CD4-positive, CD25-positive, alpha-beta regulatory T cell (primary cell): Measurements from ENCODE around the gene MDM1. TPM values are rescaled to one million over a fixed set of nuclear protein-coding genes. Genes with fewer than 3 reads are reported as not detected.

ENCODE experiments used
- ATAC-seq, 2 donors: fragments of 150-1000 bp; cut with Tn5 transposase; one replicate each; pipeline ENCODE4 v1.10.0; 2021; ENCODE audit warnings: low read depth in 2 of 2, moderate number of reproducible peaks in 2 of 2, moderate library complexity in 1 of 2
- DNase-seq, 3 donors: peaks; one replicate each; pipeline versions ENCODE4 v3.0.0 to v3.0.0-alpha.2; 2012 to 2022; ENCODE audit warnings: mixed read lengths in 1 of 3
- H3K27ac ChIP-seq: one replicate; pipeline ENCODE4 v1.7.0; 2013; ENCODE audit warnings: mild to moderate bottlenecking, low read length; ENCODE audit not compliant: insufficient read depth, poor library complexity, severe bottlenecking
- H3K27me3 ChIP-seq: one replicate; pipeline ENCODE4 v1.7.0; 2013; ENCODE audit warnings: low read length; ENCODE audit not compliant: control insufficient read depth, insufficient read depth
- H3K36me3 ChIP-seq: one replicate; pipeline ENCODE4 v1.7.0; 2013; ENCODE audit warnings: mild to moderate bottlenecking, low read length, moderate library complexity; ENCODE audit not compliant: control insufficient read depth, insufficient read depth
- H3K4me1 ChIP-seq: 2 replicates; pipeline ENCODE4 v1.7.0; 2013; ENCODE audit warnings: mild to moderate bottlenecking, low read length; ENCODE audit not compliant: insufficient read depth, control insufficient read depth, poor library complexity, severe bottlenecking
- H3K4me3 ChIP-seq: one replicate; pipeline ENCODE4 v1.7.0; 2013; ENCODE audit warnings: low read depth, mild to moderate bottlenecking, low read length, moderate library complexity
- H3K9me3 ChIP-seq, 2 experiments: 1 replicate in 1 of 2; 2 replicates in 1 of 2; pipeline ENCODE4 v1.7.0; 2013; ENCODE audit warnings: low read length in 2 of 2, mild to moderate bottlenecking in 1 of 2, moderate library complexity in 1 of 2; ENCODE audit not compliant: control insufficient read depth in 2 of 2
- H3K27ac Mint-ChIP-seq, 3 donors: one replicate each; pipeline ENCODE4 v1.8.0; 2020 to 2022; ENCODE audit warnings: mild to moderate bottlenecking in 3 of 3, mixed read lengths in 3 of 3, moderate library complexity in 2 of 3
- H3K27me3 Mint-ChIP-seq: one replicate; pipeline ENCODE4 v1.8.0; 2022; ENCODE audit warnings: mild to moderate bottlenecking, mixed read lengths
- H3K36me3 Mint-ChIP-seq: one replicate; pipeline ENCODE4 v1.8.0; 2020; ENCODE audit warnings: mixed read lengths
- H3K4me1 Mint-ChIP-seq, 4 donors: one replicate each; pipeline ENCODE4 v1.8.0; 2020 to 2022; ENCODE audit warnings: mixed read lengths in 4 of 4, mild to moderate bottlenecking in 1 of 4
- H3K4me3 Mint-ChIP-seq, 4 donors: one replicate each; pipeline ENCODE4 v1.8.0; 2020 to 2022; ENCODE audit warnings: mild to moderate bottlenecking in 4 of 4, mixed read lengths in 4 of 4, moderate library complexity in 3 of 4
- H3K9me3 Mint-ChIP-seq, 7 donors: one replicate each; pipeline ENCODE4 v1.8.0; 2020 to 2022; ENCODE audit warnings: mixed read lengths in 7 of 7, mild to moderate bottlenecking in 3 of 7, moderate library complexity in 2 of 7
- polyA plus RNA-seq, 4 donors: library from polyadenylated mRNA; unstranded; fragments of 300-500 nt; fragmentation: Illumina TruSeq; gene quantifications; one replicate each; pipeline ENCODE4 v1.2.3, GENCODE V29; 2021
- total RNA-seq: library from RNA; stranded (reverse); gene quantifications from one replicate; pipeline ENCODE4 v1.2.3, GENCODE V29; 2022

MDM1 gene
- total and polyA plus RNA-seq, 5 donors from 2014 or later: 13.4 to 21.2 (median 16.4) TPM

DNA sequence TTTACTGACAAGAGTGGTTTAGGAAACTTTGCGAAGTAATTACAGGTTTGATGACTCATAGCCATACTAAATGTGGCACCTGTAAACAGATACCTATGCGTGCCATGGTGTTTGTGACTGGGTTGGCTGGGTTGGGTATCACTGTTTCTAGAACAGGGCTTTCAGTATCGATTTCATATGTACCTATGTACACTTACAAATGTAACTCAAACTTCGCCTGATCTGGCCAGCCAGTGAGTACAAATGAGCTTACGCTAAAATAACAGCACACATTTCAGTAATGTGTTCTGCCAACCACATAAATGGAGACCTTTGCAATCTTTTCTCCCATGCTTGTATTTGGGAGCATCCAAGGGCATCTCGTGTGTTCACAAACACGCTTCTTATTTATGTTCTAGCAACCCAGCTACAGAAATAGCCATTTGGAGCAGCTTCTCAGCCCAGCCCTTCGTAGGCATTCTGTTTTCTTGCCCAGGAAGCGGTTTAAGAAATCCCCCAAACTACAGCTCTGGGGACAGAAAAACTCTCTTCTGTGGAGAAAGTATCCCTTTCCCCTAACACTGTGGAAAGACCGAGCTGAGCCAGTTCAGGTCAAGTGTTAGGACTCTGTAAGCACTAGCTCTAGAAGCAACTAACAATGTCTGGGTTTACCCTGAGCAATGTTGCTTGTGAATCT is 42.3 kb upstream of the MDM1 start:
- peak overlapping the region; percentile 94 to 96 (median 95) for H3K27ac Mint-ChIP-seq
- Histone ChIP-seq H3K27ac (peak overlapping the region; percentile 83), H3K27me3 (no peaks in the 10 kb centered on the region), H3K4me1 (peaks cover 26% of the 10 kb centered on the region), H3K36me3 (no peaks in the 10 kb centered on the region), H3K9me3 (no peaks in the 10 kb centered on the region), H3K4me3 (peak overlapping the region; percentile 76)
- H3K9me3 Mint-ChIP-seq: peaks cover 0 to 2% (median 0%) of the 10 kb centered on the region in 7 donors
- no peaks in the 10 kb centered on the region for H3K36me3 Mint-ChIP-seq
- ATAC-seq (peak; percentile 96), DNase-seq (peak; percentile 45 to 97 (median 80))
- peak overlapping the region; percentile 57 to 79 (median 64) for H3K4me3 Mint-ChIP-seq
- H3K4me1 Mint-ChIP-seq: peaks cover 22 to 57% (median 34%) of the 10 kb centered on the region in 4 donors
- peaks cover 6% of the 10 kb centered on the region for H3K27me3 Mint-ChIP-seq

DNA sequence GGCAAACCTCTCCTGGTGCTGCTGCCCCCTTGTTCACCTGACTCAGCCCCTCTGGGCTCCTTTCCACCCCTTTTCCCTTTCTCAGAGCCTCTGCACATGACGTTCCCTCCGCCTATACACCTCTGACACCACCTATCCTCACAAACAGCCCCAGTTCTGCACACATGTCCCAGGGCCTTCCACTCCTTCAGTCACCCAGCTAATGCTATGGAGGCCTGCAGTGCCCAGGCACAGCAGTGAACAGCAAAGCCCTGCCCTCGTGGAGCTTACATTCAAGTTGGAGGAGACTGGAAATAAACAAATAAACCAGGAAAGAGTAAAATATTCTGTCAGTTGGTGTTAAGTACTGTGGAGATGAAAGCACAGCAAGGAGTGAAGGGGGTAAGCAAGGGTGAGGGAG is 38.5 kb upstream of the MDM1 start:
- H3K4me3 Mint-ChIP-seq: peak overlapping the region in 1 of 4 donors; percentile 33
- peak overlapping the region in 1 of 3 donors; percentile 55 for H3K27ac Mint-ChIP-seq
- H3K27me3 ChIP-seq: no peaks in the 10 kb centered on the region
- no peak overlapping the region for H3K4me3 ChIP-seq
- H3K27me3 Mint-ChIP-seq: no peaks in the 10 kb centered on the region
- no peaks in the 10 kb centered on the region for H3K36me3 ChIP-seq
- no peaks in the 10 kb centered on the region for H3K9me3 ChIP-seq
- H3K27ac ChIP-seq: no peak overlapping the region
- ATAC-seq (no peak), DNase-seq (no peak)
- H3K9me3 Mint-ChIP-seq: peaks cover 0 to 3% (median 0%) of the 10 kb centered on the region in 7 donors
- no peaks in the 10 kb centered on the region for H3K36me3 Mint-ChIP-seq
- peaks cover 56% of the 10 kb centered on the region for H3K4me1 ChIP-seq
- peaks cover 35 to 82% (median 55%) of the 10 kb centered on the region in 4 donors for H3K4me1 Mint-ChIP-seq

DNA sequence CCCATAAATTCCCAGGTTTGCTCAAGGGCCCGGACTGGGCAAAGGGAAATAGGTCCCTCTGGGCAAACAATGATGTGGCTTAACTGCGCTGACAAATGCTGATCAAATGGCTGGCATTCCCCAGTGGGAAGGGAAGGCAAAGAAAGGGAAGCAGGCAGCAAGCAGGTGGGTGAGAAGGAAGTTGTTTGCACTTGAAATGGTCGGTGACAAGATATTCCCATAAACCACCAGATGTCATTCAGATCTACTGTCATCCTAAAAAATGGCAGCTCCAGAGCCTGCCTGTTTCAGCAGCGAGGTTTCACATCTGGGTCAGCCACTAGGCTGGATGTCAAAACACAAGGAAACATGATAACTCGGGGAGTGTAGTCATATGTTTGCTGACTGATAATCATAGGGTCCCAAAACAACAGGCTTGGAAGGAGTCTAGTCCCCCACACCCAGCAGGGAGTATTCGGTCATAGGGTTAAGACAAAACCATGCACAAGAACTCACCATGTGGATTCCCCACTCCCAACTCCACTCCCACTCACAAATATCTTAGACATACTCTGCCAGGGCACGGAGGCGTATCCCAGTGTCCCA is 37.9 kb upstream of the MDM1 start:
- H3K4me3 Mint-ChIP-seq: peak overlapping the region in 2 of 4 donors; percentile 5 to 33
- H3K27ac ChIP-seq: no peak overlapping the region
- no peak for ATAC-seq
- no peaks in the 10 kb centered on the region for H3K27me3 Mint-ChIP-seq
- no peak overlapping the region for H3K4me3 ChIP-seq
- H3K27ac Mint-ChIP-seq: peak overlapping the region in 2 of 3 donors; percentile 22 to 78
- H3K9me3 Mint-ChIP-seq: peaks cover 0 to 3% (median 0%) of the 10 kb centered on the region in 7 donors
- peaks cover 59% of the 10 kb centered on the region for H3K4me1 ChIP-seq
- no peaks in the 10 kb centered on the region for H3K9me3 ChIP-seq
- H3K27me3 ChIP-seq: no peaks in the 10 kb centered on the region
- no peaks in the 10 kb centered on the region for H3K36me3 ChIP-seq
- no peak for DNase-seq
- no peaks in the 10 kb centered on the region for H3K36me3 Mint-ChIP-seq
- H3K4me1 Mint-ChIP-seq: peaks cover 39 to 81% (median 55%) of the 10 kb centered on the region in 4 donors

DNA sequence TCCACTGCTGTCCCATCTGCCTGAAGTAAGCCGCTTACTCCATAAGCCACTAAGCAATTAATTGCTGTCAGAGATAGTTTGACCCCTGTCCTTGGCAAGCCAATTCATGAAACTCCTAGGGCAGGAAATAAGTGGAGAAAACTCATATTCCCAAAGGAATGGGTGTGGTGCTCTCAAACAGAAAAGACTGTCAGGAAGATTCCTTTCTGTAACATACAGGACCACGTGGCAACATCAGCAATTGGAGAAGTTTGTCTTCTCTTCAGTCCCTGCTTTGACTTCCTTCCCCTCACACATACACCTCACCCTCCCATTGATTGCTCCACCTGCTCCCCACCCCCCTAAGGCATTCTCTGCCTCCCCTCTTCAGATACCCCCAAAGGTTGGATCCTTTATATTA is 36.2 kb upstream of the MDM1 start:
- Histone ChIP-seq H3K36me3 (no peaks in the 10 kb centered on the region), H3K4me1 (peaks cover 60% of the 10 kb centered on the region), H3K9me3 (no peaks in the 10 kb centered on the region), H3K4me3 (no peak overlapping the region), H3K27ac (no peak overlapping the region), H3K27me3 (no peaks in the 10 kb centered on the region)
- DNase-seq: no peak
- no peaks in the 10 kb centered on the region for H3K27me3 Mint-ChIP-seq
- H3K4me1 Mint-ChIP-seq: peaks cover 37 to 82% (median 57%) of the 10 kb centered on the region in 4 donors
- H3K36me3 Mint-ChIP-seq: no peaks in the 10 kb centered on the region
- H3K27ac Mint-ChIP-seq: peak overlapping the region in 1 of 3 donors; percentile 75
- H3K4me3 Mint-ChIP-seq: peak overlapping the region in 1 of 4 donors; percentile 78
- peaks cover 0 to 3% (median 0%) of the 10 kb centered on the region in 7 donors for H3K9me3 Mint-ChIP-seq
- ATAC-seq: no peak

DNA sequence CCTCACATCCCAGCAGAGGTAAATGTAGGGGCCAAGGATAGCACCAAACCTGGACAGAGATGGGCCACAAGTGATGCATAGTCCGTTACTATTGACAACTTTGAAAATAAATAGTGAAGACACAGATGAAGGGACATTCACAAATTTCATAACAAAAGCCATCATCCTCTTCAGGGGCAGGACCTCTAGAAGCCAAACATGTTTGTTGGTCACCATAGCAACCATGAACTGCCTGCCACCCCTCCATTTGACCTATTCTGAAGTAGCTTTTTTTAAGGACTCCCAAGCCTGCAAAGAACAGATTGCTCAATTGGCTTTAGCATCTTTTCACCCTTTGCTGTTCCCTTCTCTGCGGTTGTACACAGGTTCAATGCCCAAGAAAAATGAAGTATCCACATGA is 35.7 kb upstream of the MDM1 start:
- Histone ChIP-seq H3K36me3 (no peaks in the 10 kb centered on the region), H3K9me3 (no peaks in the 10 kb centered on the region), H3K4me3 (no peak overlapping the region), H3K27me3 (no peaks in the 10 kb centered on the region), H3K4me1 (peaks cover 57% of the 10 kb centered on the region), H3K27ac (no peak overlapping the region)
- Mint-ChIP-seq H3K9me3 (peaks cover 0 to 3% (median 0%) of the 10 kb centered on the region in 7 donors), H3K4me3 (peak overlapping the region in 1 of 4 donors; percentile 78), H3K4me1 (peaks cover 33 to 82% (median 57%) of the 10 kb centered on the region in 4 donors), H3K27me3 (no peaks in the 10 kb centered on the region), H3K36me3 (no peaks in the 10 kb centered on the region), H3K27ac (peak overlapping the region in 2 of 3 donors; percentile 75 to 93)
- peak in 1 of 3 donors; percentile 22 for DNase-seq
- ATAC-seq: no peak

DNA sequence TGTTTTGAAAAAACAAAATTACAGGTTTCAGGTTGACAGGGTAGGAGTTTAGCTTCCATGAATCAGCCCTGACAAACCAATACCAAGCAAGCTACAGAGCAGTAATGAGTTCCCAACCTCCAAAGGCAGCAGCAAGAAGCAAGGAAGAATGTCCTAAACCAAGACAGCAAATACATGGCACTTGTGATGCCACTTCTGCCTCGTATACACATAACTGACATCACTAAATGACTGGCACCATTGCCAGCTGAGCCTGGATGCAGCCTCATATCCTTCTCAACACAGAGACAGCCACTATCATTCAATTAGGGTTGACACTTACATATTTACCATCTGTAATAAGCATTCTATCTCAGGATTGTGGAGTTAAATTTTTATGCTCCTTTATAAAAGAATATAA is 35.0 kb upstream of the MDM1 start:
- Mint-ChIP-seq H3K27me3 (no peaks in the 10 kb centered on the region), H3K27ac (peak overlapping the region; percentile 75 to 97 (median 93)), H3K4me1 (peaks cover 29 to 85% (median 58%) of the 10 kb centered on the region in 4 donors), H3K4me3 (peak overlapping the region in 3 of 4 donors; percentile 1 to 78 (median 63)), H3K36me3 (no peaks in the 10 kb centered on the region), H3K9me3 (peaks cover 0 to 2% (median 0%) of the 10 kb centered on the region in 7 donors)
- H3K36me3 ChIP-seq: no peaks in the 10 kb centered on the region
- H3K9me3 ChIP-seq: no peaks in the 10 kb centered on the region
- no peaks in the 10 kb centered on the region for H3K27me3 ChIP-seq
- H3K27ac ChIP-seq: no peak overlapping the region
- H3K4me1 ChIP-seq: peaks cover 54% of the 10 kb centered on the region
- peak overlapping the region; percentile 27 for H3K4me3 ChIP-seq
- no peak for DNase-seq
- ATAC-seq: no peak

DNA sequence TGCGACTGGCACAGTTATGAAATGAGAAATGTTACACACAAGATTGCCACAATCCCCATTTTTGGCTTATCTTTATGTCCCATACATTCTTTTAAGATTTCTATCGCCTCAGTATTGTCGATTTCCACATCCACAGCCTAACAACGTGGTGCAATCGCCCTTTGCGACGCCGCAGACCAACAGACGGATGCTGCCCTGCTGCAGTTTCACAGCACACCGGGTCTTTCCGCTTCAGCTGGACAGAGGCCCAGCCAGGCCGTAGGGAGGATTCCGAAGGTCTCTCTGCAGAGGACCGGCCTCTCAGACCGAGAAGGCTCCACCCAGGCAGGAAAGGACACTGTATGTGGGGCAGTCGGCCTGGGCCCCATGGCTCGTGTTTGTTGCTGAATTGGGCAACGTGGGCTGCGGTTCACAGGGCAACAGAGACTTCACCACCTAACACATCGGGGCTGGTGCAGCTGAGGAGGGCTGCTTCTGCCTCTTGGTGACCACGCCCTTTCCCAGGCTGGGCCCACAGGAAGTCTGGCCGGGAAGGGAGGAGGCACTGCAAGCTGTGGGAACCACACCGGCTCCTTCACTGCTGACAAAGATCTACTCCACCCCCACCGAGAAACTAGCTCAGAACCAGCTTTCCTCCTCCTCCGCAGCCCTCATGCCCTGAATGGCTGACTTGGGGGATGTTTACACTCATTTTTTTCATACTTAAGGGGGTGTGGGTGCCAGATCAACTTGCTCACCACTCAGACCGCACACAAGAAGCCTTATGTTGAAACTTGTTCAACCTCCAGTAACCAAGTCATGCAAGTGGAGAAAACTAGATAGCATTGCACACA is 32.9 kb upstream of the MDM1 start:
- Mint-ChIP-seq H3K4me1 (peaks cover 34 to 74% (median 59%) of the 10 kb centered on the region in 4 donors), H3K36me3 (no peaks in the 10 kb centered on the region), H3K4me3 (peak overlapping the region; percentile 17 to 83 (median 79)), H3K27ac (peak overlapping the region; percentile 92 to 100 (median 93)), H3K9me3 (peaks cover 0 to 2% (median 0%) of the 10 kb centered on the region in 7 donors), H3K27me3 (no peaks in the 10 kb centered on the region)
- Histone ChIP-seq H3K9me3 (no peaks in the 10 kb centered on the region), H3K27me3 (no peaks in the 10 kb centered on the region), H3K27ac (peak overlapping the region; percentile 87), H3K4me3 (peak overlapping the region; percentile 79), H3K4me1 (peaks cover 54% of the 10 kb centered on the region), H3K36me3 (no peaks in the 10 kb centered on the region)
- ATAC-seq (peak; percentile 88 to 89), DNase-seq (peak; percentile 62 to 95 (median 82))
